ENCODE data around the gene STARD5. TPM values are rescaled to one million over a fixed set of nuclear protein-coding genes. Genes with fewer than 3 reads are reported as not detected.

Gene STARD5
- total and polyA plus RNA-seq, 2 experiments from 2014 or later = 7.2 to 12.1 TPM

GRCh38 chr15:81270781-81271491 lies 53.0 kb downstream of the STARD5 start:
- DNase-seq = peak; percentile 62
- in situ Hi-C loops (cut with MboI) = no loop called here
- no peaks in the 10 kb centered on the region for H3K36me3 ChIP-seq (ENCODE audit: low read depth)
- WGBS, 2 experiments (ENCODE audit: low coverage in 1 of 2, low lambda C conversion rate in 2 of 2, missing lambda C conversion rate in 2 of 2) = 73 to 74% methylated on average over 11 of the region's 11 CpGs
- no peak overlapping the region for H3K27ac ChIP-seq
- no peak overlapping the region for H3K9ac ChIP-seq
- H3K4me2 ChIP-seq (ENCODE audit: unreplicated experiment) = no peak overlapping the region
- H3K79me2 ChIP-seq (ENCODE audit: insufficient read depth) = no peaks in the 10 kb centered on the region
- H3K4me3 ChIP-seq = no peak overlapping the region
- H3K9me3 ChIP-seq (ENCODE audit: low read depth) = no peaks in the 10 kb centered on the region
- TF ChIP-seq EZH2 (IDR thresholded peaks at IDR 0.05; ENCODE audit: insufficient read depth, poor library complexity, severe bottlenecking) (no peak), EZH2phosphoT487 (IDR thresholded peaks at IDR 0.05; ENCODE audit: insufficient read depth, low read depth) (no peak)
- peaks cover 5% of the 10 kb centered on the region for H3F3A ChIP-seq (ENCODE audit: insufficient read depth)
- no peaks in the 10 kb centered on the region for H3K27me3 ChIP-seq (replicated peaks; ENCODE audit: insufficient read depth)
- no peak overlapping the region for H2AFZ ChIP-seq
- peaks cover 20% of the 10 kb centered on the region for H3K4me1 ChIP-seq (ENCODE audit: insufficient read depth)
- H3K9me2 ChIP-seq (ENCODE audit: insufficient read depth) = no peaks in the 10 kb centered on the region
- no peaks in the 10 kb centered on the region for H4K20me1 ChIP-seq (ENCODE audit: insufficient read depth)

DNA sequence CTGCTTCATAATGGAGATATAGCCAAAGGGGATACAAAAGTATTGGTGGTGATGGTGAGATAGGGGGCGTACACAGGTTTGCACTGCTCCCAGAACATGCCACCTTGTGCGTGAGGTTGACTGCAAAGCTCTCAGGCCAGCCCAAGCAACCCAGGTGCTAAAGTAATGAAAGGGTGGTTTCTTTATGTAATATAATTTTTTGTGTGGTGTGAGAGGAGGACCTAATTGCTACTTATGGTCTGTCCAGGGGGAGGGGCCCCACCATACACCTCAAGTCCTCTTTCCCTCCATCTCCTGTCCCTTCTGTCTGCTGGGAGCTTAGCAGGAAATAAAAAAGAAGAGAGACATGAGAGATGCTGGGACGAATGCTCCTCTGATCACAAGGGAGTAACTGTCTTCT lies 53.8 kb downstream of the STARD5 start:
- no peaks in the 10 kb centered on the region for H3K27me3 ChIP-seq (replicated peaks; ENCODE audit: insufficient read depth)
- in situ Hi-C loops (cut with MboI) = no loop called here
- no peak overlapping the region for H3K4me3 ChIP-seq
- WGBS, 2 experiments (ENCODE audit: low coverage in 1 of 2, low lambda C conversion rate in 2 of 2, missing lambda C conversion rate in 2 of 2) = 78 to 85% methylated on average over 3 of the region's 3 CpGs
- H3F3A ChIP-seq (ENCODE audit: insufficient read depth) = no peaks in the 10 kb centered on the region
- H3K9me2 ChIP-seq (ENCODE audit: insufficient read depth) = no peaks in the 10 kb centered on the region
- H3K27ac ChIP-seq = no peak overlapping the region
- H3K4me1 ChIP-seq (ENCODE audit: insufficient read depth) = peaks cover 20% of the 10 kb centered on the region
- no peaks in the 10 kb centered on the region for H3K79me2 ChIP-seq (ENCODE audit: insufficient read depth)
- no peaks in the 10 kb centered on the region for H3K36me3 ChIP-seq (ENCODE audit: low read depth)
- no peaks in the 10 kb centered on the region for H3K9me3 ChIP-seq (ENCODE audit: low read depth)
- H3K4me2 ChIP-seq (ENCODE audit: unreplicated experiment) = no peak overlapping the region
- no peaks in the 10 kb centered on the region for H4K20me1 ChIP-seq (ENCODE audit: insufficient read depth)
- DNase-seq = no peak
- TF ChIP-seq EZH2phosphoT487 (IDR thresholded peaks at IDR 0.05; ENCODE audit: insufficient read depth, low read depth) = no peak
- no peak for TF ChIP-seq EZH2 (IDR thresholded peaks at IDR 0.05; ENCODE audit: insufficient read depth, poor library complexity, severe bottlenecking)
- no peak overlapping the region for H3K9ac ChIP-seq
- H2AFZ ChIP-seq = no peak overlapping the region

- TF ChIP-seq EZH2phosphoT487 (IDR thresholded peaks at IDR 0.05; ENCODE audit: insufficient read depth, low read depth) = no peak
- no peak for TF ChIP-seq EZH2 (IDR thresholded peaks at IDR 0.05; ENCODE audit: insufficient read depth, poor library complexity, severe bottlenecking)
- H3K27ac ChIP-seq = no peak overlapping the region
- in situ Hi-C loops (cut with MboI) = loop anchor here (5.0 to 10.0 kb wide), 2 partner anchors 162 to 294 kb away; no protein-coding TSS in a partner anchor
- no peaks in the 10 kb centered on the region for H3K79me2 ChIP-seq (ENCODE audit: insufficient read depth)
- WGBS, 2 experiments (ENCODE audit: low coverage in 1 of 2, low lambda C conversion rate in 2 of 2, missing lambda C conversion rate in 2 of 2) = 83 to 85% methylated on average over 10 of the region's 10 CpGs
- H3F3A ChIP-seq (ENCODE audit: insufficient read depth) = no peaks in the 10 kb centered on the region
- H3K9ac ChIP-seq = no peak overlapping the region
- H3K4me3 ChIP-seq = no peak overlapping the region
- H4K20me1 ChIP-seq (ENCODE audit: insufficient read depth) = no peaks in the 10 kb centered on the region
- no peak overlapping the region for H3K4me2 ChIP-seq (ENCODE audit: unreplicated experiment)
- no peaks in the 10 kb centered on the region for H3K9me3 ChIP-seq (ENCODE audit: low read depth)
- H3K4me1 ChIP-seq (ENCODE audit: insufficient read depth) = peaks cover 21% of the 10 kb centered on the region
- no peak for DNase-seq
- no peaks in the 10 kb centered on the region for H3K9me2 ChIP-seq (ENCODE audit: insufficient read depth)
- no peak overlapping the region for H2AFZ ChIP-seq
- H3K36me3 ChIP-seq (ENCODE audit: low read depth) = no peaks in the 10 kb centered on the region
- H3K27me3 ChIP-seq (replicated peaks; ENCODE audit: insufficient read depth) = no peaks in the 10 kb centered on the region
These were observed 54.9 kb downstream of the STARD5 start for GRCh38 chr15:81268881-81269601.

DNA sequence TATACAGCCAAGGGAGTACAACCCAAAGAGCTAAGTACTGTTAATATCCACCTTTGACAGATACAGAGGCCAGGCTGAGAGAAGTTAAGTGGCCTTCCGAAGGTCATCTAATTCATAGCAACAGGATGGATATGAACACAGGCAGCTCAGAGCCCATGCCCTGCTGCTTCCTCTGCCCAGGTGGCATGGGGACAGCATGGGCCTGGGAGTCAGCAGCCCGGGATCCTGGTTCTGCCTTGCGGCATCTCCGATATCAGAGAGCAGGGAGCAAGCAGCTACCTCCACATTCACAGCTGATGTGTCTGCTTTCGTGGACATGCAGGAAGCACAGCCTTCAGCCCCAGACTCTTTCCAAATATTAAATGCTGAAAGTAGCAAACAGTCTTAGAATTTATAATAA lies 55.6 kb downstream of the STARD5 start:
- Histone ChIP-seq H3F3A (ENCODE audit: insufficient read depth) (no peaks in the 10 kb centered on the region), H3K27me3 (replicated peaks; ENCODE audit: insufficient read depth) (no peaks in the 10 kb centered on the region), H3K4me1 (ENCODE audit: insufficient read depth) (peaks cover 21% of the 10 kb centered on the region), H3K9me2 (ENCODE audit: insufficient read depth) (no peaks in the 10 kb centered on the region), H3K9ac (no peak overlapping the region), H3K27ac (no peak overlapping the region), H3K79me2 (ENCODE audit: insufficient read depth) (no peaks in the 10 kb centered on the region), H3K36me3 (ENCODE audit: low read depth) (no peaks in the 10 kb centered on the region), H3K9me3 (ENCODE audit: low read depth) (no peaks in the 10 kb centered on the region), H3K4me2 (ENCODE audit: unreplicated experiment) (no peak overlapping the region), H4K20me1 (ENCODE audit: insufficient read depth) (no peaks in the 10 kb centered on the region), H3K4me3 (no peak overlapping the region), H2AFZ (no peak overlapping the region)
- no peak for DNase-seq
- in situ Hi-C loops (cut with MboI) = loop anchor here (5.0 to 10.0 kb wide), 2 partner anchors 161 to 294 kb away; no protein-coding TSS in a partner anchor
- 65 to 70% methylated on average over 5 of the region's 5 CpGs for WGBS, 2 experiments (ENCODE audit: low coverage in 1 of 2, low lambda C conversion rate in 2 of 2, missing lambda C conversion rate in 2 of 2)
- TF ChIP-seq EZH2 (IDR thresholded peaks at IDR 0.05; ENCODE audit: insufficient read depth, poor library complexity, severe bottlenecking) (no peak), EZH2phosphoT487 (IDR thresholded peaks at IDR 0.05; ENCODE audit: insufficient read depth, low read depth) (no peak)
